HCT116 (cell line): ENCODE results near the gene CCL16. TPM values are rescaled to one million over a fixed set of nuclear protein-coding genes. Genes with fewer than 3 reads are reported as not detected.

Experiments used
- ATAC-seq: fragments of 200-7000 bp; cut with Tn5 transposase; 2 replicates; pipeline ENCODE4 v1.9.1; 2020; ENCODE audit warnings: mild to moderate bottlenecking, moderate library complexity
- BruUV-seq: library from RNA; stranded (reverse); fragments of 400-500 nt; replicated peaks from 2 replicates; lab custom pipeline; 2021; lab: Mats Ljungman, UMichigan
- CTCF ChIA-PET: fragments of 300-600 bp; sonication (Branson Sonifier 250); formaldehyde crosslinking; loops from one replicate; lab custom pipeline; 2021; ENCODE audit warnings: antibody characterized with exemption; lab: Charles Lee
- POLR2A ChIA-PET: fragments of 300-600, 350-600 bp; sonication (Branson Sonifier 250); formaldehyde crosslinking; loops from one replicate; lab custom pipeline; 2021; ENCODE audit warnings: antibody characterized with exemption; lab: Charles Lee
- RAD21 ChIA-PET, 2 experiments: fragments of 300-600 bp; sonication (Branson Sonifier 250); formaldehyde crosslinking; loops; one replicate each; lab custom pipeline; 2023; ENCODE audit warnings: low total read pairs in 2 of 2; ENCODE audit not compliant: uncharacterized antibody in 2 of 2, unreplicated experiment in 2 of 2, low non-redundant PET in 1 of 2; lab: Charles Lee
- DNase-seq: peaks from one replicate; pipeline ENCODE4 v3.0.0-alpha.2; 2010; ENCODE audit warnings: low read depth, low spot score
- H2AFZ ChIP-seq: fragments of 200-600 bp; shearing (Covaris generic), sonication (generic); 2 replicates; pipeline ENCODE4 v1.6.1; 2017; ENCODE audit warnings: low read depth, mixed run types, mixed read lengths, antibody characterized with exemption, low read length; ENCODE audit not compliant: poor library complexity, severe bottlenecking
- H3K27ac ChIP-seq: 2 replicates; pipeline ENCODE4 v1.5.1; 2012; ENCODE audit warnings: low read depth, low read length
- H3K27me3 ChIP-seq: fragments of 200-600 bp; sonication (generic); 2 replicates; pipeline ENCODE4 v1.6.1; 2016; ENCODE audit warnings: mixed run types, low read length, mixed read lengths; ENCODE audit not compliant: insufficient read depth
- H3K36me3 ChIP-seq, 2 experiments: fragments of 200-500 bp in 1 of 2; fragments of 200-600 bp in 1 of 2; sonication (Bioruptor generic) in 1 of 2; sonication (generic) in 1 of 2; 2 replicates each; pipeline versions ENCODE4 v1.5.1 to v1.6.1; 2014 to 2016; ENCODE audit warnings: low read length in 2 of 2, inconsistent platforms in 1 of 2, mixed read lengths in 1 of 2, mixed run types in 1 of 2; ENCODE audit not compliant: insufficient read depth in 2 of 2, control insufficient read depth in 1 of 2
- H3K4me1 ChIP-seq, 2 experiments: fragments of 200-600 bp in 1 of 2; sonication (generic) in 1 of 2; 2 replicates each; pipeline versions ENCODE4 v1.5.1 to v1.6.1; 2012 to 2017; ENCODE audit warnings: low read length in 2 of 2, inconsistent platforms in 1 of 2, mild to moderate bottlenecking in 1 of 2, mixed read lengths in 1 of 2, mixed run types in 1 of 2, moderate library complexity in 1 of 2; ENCODE audit not compliant: insufficient read depth in 2 of 2, control insufficient read depth in 1 of 2
- H3K4me2 ChIP-seq: fragments of 200-600 bp; sonication (generic); 2 replicates; pipeline ENCODE4 v1.6.1; 2017; ENCODE audit warnings: mixed run types, low read length, mixed read lengths
- H3K4me3 ChIP-seq, 2 experiments: fragments of 200-600 bp in 1 of 2; sonication (generic) in 1 of 2; replicated peaks in 1 of 2; 2 replicates each; pipeline ENCODE4 v1.5.1; 2011 to 2016; ENCODE audit warnings: low read length in 2 of 2, control low read depth in 1 of 2, low read depth in 1 of 2, mild to moderate bottlenecking in 1 of 2, mixed read lengths in 1 of 2, mixed run types in 1 of 2
- H3K79me2 ChIP-seq: fragments of 200-600 bp; sonication (generic); 2 replicates; pipeline ENCODE4 v1.6.1; 2017; ENCODE audit warnings: mild to moderate bottlenecking, mixed run types, low read length, moderate library complexity, mixed read lengths; ENCODE audit not compliant: insufficient read depth
- H3K9ac ChIP-seq: fragments of 200-600 bp; sonication (generic); 2 replicates; pipeline ENCODE4 v1.6.1; 2016; ENCODE audit warnings: low read length, mixed read lengths
- H3K9me2 ChIP-seq: fragments of 200-600 bp; sonication (generic), shearing (Covaris generic); 2 replicates; pipeline ENCODE4 v1.6.1; 2017; ENCODE audit warnings: mixed run types, mild to moderate bottlenecking, moderate library complexity; ENCODE audit not compliant: insufficient read depth
- H3K9me3 ChIP-seq, 2 experiments: fragments of 200-500 bp in 1 of 2; fragments of 200-600 bp in 1 of 2; sonication (Bioruptor generic) in 1 of 2; sonication (generic) in 1 of 2; 2 replicates each; pipeline ENCODE4 v1.6.1; 2014 to 2017; ENCODE audit warnings: low read length in 2 of 2, mixed read lengths in 2 of 2, inconsistent platforms in 1 of 2, low read depth in 1 of 2, mild to moderate bottlenecking in 1 of 2, mixed run types in 1 of 2, moderate library complexity in 1 of 2; ENCODE audit not compliant: control insufficient read depth in 1 of 2, insufficient read depth in 1 of 2
- H4K20me1 ChIP-seq: fragments of 200-600 bp; sonication (generic), shearing (Covaris generic); 2 replicates; pipeline ENCODE4 v1.6.1; 2017; ENCODE audit warnings: mixed run types, mild to moderate bottlenecking, moderate library complexity; ENCODE audit not compliant: insufficient read depth
- CEBPB ChIP-seq: IDR thresholded peaks from 2 replicates; pipeline ENCODE4 v1.6.1; 2012; ENCODE audit warnings: low read depth
- EZH2 ChIP-seq: fragments of 200-600 bp; sonication (generic); IDR thresholded peaks from 2 replicates; pipeline ENCODE4 v1.6.1; 2017; ENCODE audit warnings: antibody characterized with exemption, mixed run types
- EZH2phosphoT487 ChIP-seq: fragments of 200-600 bp; IDR thresholded peaks from 2 replicates; pipeline ENCODE4 v1.6.1; 2018; ENCODE audit warnings: antibody characterized with exemption, borderline replicate concordance
- FOSL1 ChIP-seq: IDR thresholded peaks from 2 replicates; pipeline ENCODE4 v1.6.1; 2012; ENCODE audit warnings: low read depth
- JUND ChIP-seq: IDR thresholded peaks from 2 replicates; pipeline ENCODE4 v1.6.1; 2012
- POLR2AphosphoS5 ChIP-seq: IDR thresholded peaks from 2 replicates; pipeline ENCODE4 v1.6.1; 2011; ENCODE audit warnings: mild to moderate bottlenecking, low read depth, low read length, moderate library complexity
- RAD21 ChIP-seq: IDR thresholded peaks from 2 replicates; pipeline ENCODE4 v1.6.1; 2012; ENCODE audit warnings: low read depth, mild to moderate bottlenecking
- SP1 ChIP-seq: IDR thresholded peaks from 2 replicates; pipeline ENCODE4 v1.6.1; 2012; ENCODE audit warnings: low read depth
- TCF7L2 ChIP-seq: IDR thresholded peaks from 2 replicates; pipeline ENCODE4 v1.7.0; 2011; ENCODE audit warnings: borderline replicate concordance, inconsistent platforms; ENCODE audit not compliant: insufficient read depth, insufficient read length; ENCODE audit errors: extremely low read depth
- ZFX ChIP-seq: fragments of 450-650 bp; IDR thresholded peaks from 2 replicates; pipeline ENCODE4 v1.6.1; 2017
- intact Hi-C: fragments of 100-400 bp; cut with micrococcal nuclease; formaldehyde crosslinking; loops from 2 replicates; pipeline ENCODE4 v1.10.0; 2022
- total RNA-seq: library from RNA; stranded (reverse); gene quantifications from one replicate; pipeline ENCODE4 v1.2.1, GENCODE V29; 2021; ENCODE audit not compliant: unreplicated experiment
- TF ChIP-seq, protein P1 (sequence below), 3 experiments: fragments of 200-600 bp in 1 of 3; sonication (generic) in 1 of 3; IDR thresholded peaks in 2 of 3; conservative IDR thresholded peaks in 1 of 3; 2 replicates each; pipeline ENCODE4 v1.5.1; 2012 to 2017; ENCODE audit warnings: low read depth in 2 of 3, low read length in 2 of 3, antibody characterized with exemption in 1 of 3, borderline replicate concordance in 1 of 3, control low read depth in 1 of 3, mild to moderate bottlenecking in 1 of 3, mixed read lengths in 1 of 3, mixed run types in 1 of 3, moderate library complexity in 1 of 3; ENCODE audit not compliant: insufficient read depth in 1 of 3
- TF ChIP-seq, protein P2 (sequence below): IDR thresholded peaks from 2 replicates; pipeline ENCODE4 v1.6.1; 2012

CCL16 gene
- total RNA-seq, 1 experiment from 2014 or later = not detected

- intact Hi-C loops = no loop called here
- ChIA-PET CTCF (no interaction called here), POLR2A (no interaction called here), RAD21 (no interaction called here)
- no peaks in the 10 kb centered on the region for H4K20me1 ChIP-seq
- H3K4me3 ChIP-seq = no peak overlapping the region
- no peaks in the 10 kb centered on the region for H3K36me3 ChIP-seq
- H3K4me2 ChIP-seq = no peak overlapping the region
- H3K79me2 ChIP-seq = no peaks in the 10 kb centered on the region
- no TSS peak for BruUV-seq
- ATAC-seq = no peak
- no peak overlapping the region for H2AFZ ChIP-seq
- H3K27ac ChIP-seq = no peak overlapping the region
- H3K9me3 ChIP-seq = no peaks in the 10 kb centered on the region
- H3K27me3 ChIP-seq = 0 out of 2 replicates have a peak, but pooled peaks cover 9% of the 10 kb centered on the region
- TF ChIP-seq JUND (no peak), TCF7L2 (no peak), CEBPB (no peak), EZH2 (no peak), RAD21 (no peak), EZH2phosphoT487 (no peak), ZFX (no peak), FOSL1 (no peak), SP1 (no peak), POLR2AphosphoS5 (no peak)
- TF ChIP-seq, protein P1, sequence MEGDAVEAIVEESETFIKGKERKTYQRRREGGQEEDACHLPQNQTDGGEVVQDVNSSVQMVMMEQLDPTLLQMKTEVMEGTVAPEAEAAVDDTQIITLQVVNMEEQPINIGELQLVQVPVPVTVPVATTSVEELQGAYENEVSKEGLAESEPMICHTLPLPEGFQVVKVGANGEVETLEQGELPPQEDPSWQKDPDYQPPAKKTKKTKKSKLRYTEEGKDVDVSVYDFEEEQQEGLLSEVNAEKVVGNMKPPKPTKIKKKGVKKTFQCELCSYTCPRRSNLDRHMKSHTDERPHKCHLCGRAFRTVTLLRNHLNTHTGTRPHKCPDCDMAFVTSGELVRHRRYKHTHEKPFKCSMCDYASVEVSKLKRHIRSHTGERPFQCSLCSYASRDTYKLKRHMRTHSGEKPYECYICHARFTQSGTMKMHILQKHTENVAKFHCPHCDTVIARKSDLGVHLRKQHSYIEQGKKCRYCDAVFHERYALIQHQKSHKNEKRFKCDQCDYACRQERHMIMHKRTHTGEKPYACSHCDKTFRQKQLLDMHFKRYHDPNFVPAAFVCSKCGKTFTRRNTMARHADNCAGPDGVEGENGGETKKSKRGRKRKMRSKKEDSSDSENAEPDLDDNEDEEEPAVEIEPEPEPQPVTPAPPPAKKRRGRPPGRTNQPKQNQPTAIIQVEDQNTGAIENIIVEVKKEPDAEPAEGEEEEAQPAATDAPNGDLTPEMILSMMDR (IDR thresholded peaks at IDR 0.05 in 2 of 3, conservative IDR thresholded peaks at IDR 0.05 in 1 of 3; ENCODE audit: borderline replicate concordance in 1 of 3, insufficient read depth in 1 of 3, low read depth in 2 of 3, low read length in 2 of 3) = no peak
- TF ChIP-seq, protein P2, sequence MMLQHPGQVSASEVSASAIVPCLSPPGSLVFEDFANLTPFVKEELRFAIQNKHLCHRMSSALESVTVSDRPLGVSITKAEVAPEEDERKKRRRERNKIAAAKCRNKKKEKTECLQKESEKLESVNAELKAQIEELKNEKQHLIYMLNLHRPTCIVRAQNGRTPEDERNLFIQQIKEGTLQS = no peak
- H3K9me2 ChIP-seq = no peaks in the 10 kb centered on the region
- DNase-seq = no peak
- H3K9ac ChIP-seq = no peak overlapping the region
- no peaks in the 10 kb centered on the region for H3K4me1 ChIP-seq
Measured at GRCh38 chr17:36011201-36011600, 29.9 kb upstream of the CCL16 start.
